MM.1S (cell line): ENCODE results near the gene PPM1F.
A peak's percentile ranks its signal among the peaks of the same experiment; 100 is the strongest.

ENCODE experiments used
- DNase-seq: peaks from one replicate; pipeline ENCODE4 v3.0.0-alpha.2; 2015
- H2AFZ ChIP-seq: fragments of 300-600 bp; sonication (generic); 2 replicates; pipeline ENCODE4 v1.6.0; 2016; ENCODE audit warnings: antibody characterized with exemption, low read length
- H3F3A ChIP-seq: fragments of 300-600 bp; sonication (generic); 2 replicates; pipeline ENCODE4 v1.6.1; 2016; ENCODE audit warnings: mild to moderate bottlenecking, antibody characterized with exemption, low read length, moderate library complexity, mixed read lengths; ENCODE audit not compliant: insufficient read depth
- H3K27ac ChIP-seq: fragments of 300-600 bp; sonication (generic); 2 replicates; pipeline ENCODE4 v1.5.1; 2016; ENCODE audit warnings: mild to moderate bottlenecking, low read length
- H3K27me3 ChIP-seq: fragments of 300-600 bp; sonication (generic); replicated peaks from 2 replicates; pipeline ENCODE4 v1.6.0; 2016; ENCODE audit warnings: low read length; ENCODE audit not compliant: insufficient read depth
- H3K36me3 ChIP-seq: fragments of 300-600 bp; sonication (generic); replicated peaks from 2 replicates; pipeline ENCODE4 v1.6.1; 2016; ENCODE audit warnings: mild to moderate bottlenecking, low read length, mixed read lengths; ENCODE audit not compliant: insufficient read depth
- H3K4me1 ChIP-seq: fragments of 300-600 bp; sonication (generic); 2 replicates; pipeline ENCODE4 v1.6.1; 2016; ENCODE audit warnings: low read length, mixed read lengths
- H3K4me2 ChIP-seq: fragments of 300-600 bp; sonication (generic); 2 replicates; pipeline ENCODE4 v1.6.0; 2016; ENCODE audit warnings: low read depth, low read length
- H3K4me3 ChIP-seq: fragments of 300-600 bp; sonication (generic); 2 replicates; pipeline ENCODE4 v1.5.1; 2016; ENCODE audit warnings: low read length, mixed read lengths
- H3K79me2 ChIP-seq: fragments of 300-600 bp; sonication (generic); 2 replicates; pipeline ENCODE4 v1.6.1; 2016; ENCODE audit warnings: mixed run types, low read length, mixed read lengths
- H3K9ac ChIP-seq: fragments of 300-600 bp; sonication (generic); 2 replicates; pipeline ENCODE4 v1.6.1; 2016; ENCODE audit warnings: low read length, mixed read lengths
- H3K9me2 ChIP-seq: fragments of 300-600 bp; sonication (generic); replicated peaks from 2 replicates; pipeline ENCODE4 v1.6.1; 2016; ENCODE audit warnings: mild to moderate bottlenecking, low read length, mixed read lengths; ENCODE audit not compliant: insufficient read depth
- H3K9me3 ChIP-seq: fragments of 300-600 bp; sonication (generic); replicated peaks from 2 replicates; pipeline ENCODE4 v1.6.1; 2016; ENCODE audit warnings: mild to moderate bottlenecking, low read length, mixed read lengths; ENCODE audit not compliant: insufficient read depth
- H4K20me1 ChIP-seq: fragments of 300-600 bp; sonication (generic); 2 replicates; pipeline ENCODE4 v1.6.1; 2016; ENCODE audit warnings: mild to moderate bottlenecking, low read length, moderate library complexity, mixed read lengths; ENCODE audit not compliant: insufficient read depth
- CTCF ChIP-seq: fragments of 300-600 bp; sonication (generic); IDR thresholded peaks from 2 replicates; pipeline ENCODE4 v1.5.1; 2016; ENCODE audit warnings: antibody characterized with exemption, low read length, mixed read lengths
- EZH2 ChIP-seq: fragments of 300-600 bp; sonication (generic); optimal IDR thresholded peaks from 2 replicates; pipeline ENCODE3; 2017; ENCODE audit warnings: low read depth, mild to moderate bottlenecking, antibody characterized with exemption, low read length, mixed read lengths
- EZH2phosphoT487 ChIP-seq: fragments of 300-600 bp; sonication (generic); IDR thresholded peaks from 2 replicates; pipeline ENCODE4 v1.6.1; 2018; ENCODE audit warnings: antibody characterized with exemption, low read length

PPM1F gene

GRCh38 chr22:21990445-21991303 is 38.0 kb upstream of the PPM1F start:
- no peaks in the 10 kb centered on the region for H3K36me3 ChIP-seq
- no peaks in the 10 kb centered on the region for H4K20me1 ChIP-seq
- no peak overlapping the region for H2AFZ ChIP-seq
- TF ChIP-seq EZH2phosphoT487 (no peak), EZH2 (no peak)
- no peaks in the 10 kb centered on the region for H3K27me3 ChIP-seq
- H3K4me1 ChIP-seq, result no peaks in the 10 kb centered on the region
- no peaks in the 10 kb centered on the region for H3F3A ChIP-seq
- no peak for DNase-seq
- H3K9ac ChIP-seq, result no peak overlapping the region
- no peaks in the 10 kb centered on the region for H3K9me2 ChIP-seq
- no peaks in the 10 kb centered on the region for H3K9me3 ChIP-seq
- no peak overlapping the region for H3K4me2 ChIP-seq
- H3K27ac ChIP-seq, result no peak overlapping the region
- no peak overlapping the region for H3K4me3 ChIP-seq
- no peaks in the 10 kb centered on the region for H3K79me2 ChIP-seq

GRCh38 chr22:21989049-21989448 is 36.4 kb upstream of the PPM1F start:
- Histone ChIP-seq H3K36me3 (no peaks in the 10 kb centered on the region), H3K79me2 (no peaks in the 10 kb centered on the region), H3K4me1 (no peaks in the 10 kb centered on the region), H3K4me3 (no peak overlapping the region), H3F3A (no peaks in the 10 kb centered on the region), H3K9ac (no peak overlapping the region), H3K4me2 (no peak overlapping the region), H2AFZ (0 out of 2 replicates have a peak overlapping the region, but pooled peaks have one; percentile 4), H3K27me3 (no peaks in the 10 kb centered on the region), H3K9me2 (no peaks in the 10 kb centered on the region), H4K20me1 (no peaks in the 10 kb centered on the region), H3K27ac (no peak overlapping the region), H3K9me3 (no peaks in the 10 kb centered on the region)
- no peak for TF ChIP-seq EZH2phosphoT487
- no peak for TF ChIP-seq EZH2
- no peak for TF ChIP-seq CTCF
- DNase-seq, result no peak

GRCh38 chr22:21985214-21985613 is 32.6 kb upstream of the PPM1F start:
- Histone ChIP-seq H2AFZ (no peak overlapping the region), H3K27me3 (no peaks in the 10 kb centered on the region), H3K4me1 (no peaks in the 10 kb centered on the region), H3K4me3 (no peak overlapping the region), H3K4me2 (no peak overlapping the region), H3K36me3 (no peaks in the 10 kb centered on the region), H3K79me2 (peaks cover 25% of the 10 kb centered on the region), H3K27ac (no peak overlapping the region), H3F3A (no peaks in the 10 kb centered on the region), H3K9ac (no peak overlapping the region), H3K9me3 (no peaks in the 10 kb centered on the region), H4K20me1 (no peaks in the 10 kb centered on the region), H3K9me2 (no peaks in the 10 kb centered on the region)
- no peak for TF ChIP-seq EZH2
- no peak for TF ChIP-seq CTCF
- no peak for TF ChIP-seq EZH2phosphoT487
- no peak for DNase-seq

- DNase-seq, result no peak
- H2AFZ ChIP-seq, result no peak overlapping the region
Measured at GRCh38 chr22:21984793-21985192, 32.1 kb upstream of the PPM1F start.

More at GRCh38 chr22:21984793-21985192, 32.1 kb upstream of the PPM1F start:
- Histone ChIP-seq H3F3A (no peaks in the 10 kb centered on the region), H3K4me1 (no peaks in the 10 kb centered on the region), H4K20me1 (no peaks in the 10 kb centered on the region), H3K4me3 (no peak overlapping the region), H3K36me3 (no peaks in the 10 kb centered on the region), H3K27ac (no peak overlapping the region), H3K9ac (no peak overlapping the region), H3K27me3 (no peaks in the 10 kb centered on the region), H3K9me3 (no peaks in the 10 kb centered on the region), H3K79me2 (peaks cover 25% of the 10 kb centered on the region), H3K9me2 (no peaks in the 10 kb centered on the region), H3K4me2 (no peak overlapping the region)
- no peak for TF ChIP-seq EZH2
- no peak for TF ChIP-seq EZH2phosphoT487
- peak; percentile 37 for TF ChIP-seq CTCF
